MM.1S (cell line): ENCODE data around the gene TBC1D9B.

Experiments used
- DNase-seq: peaks from one replicate; pipeline ENCODE4 v3.0.0-alpha.2; 2015
- H2AFZ ChIP-seq: fragments of 300-600 bp; sonication (generic); 2 replicates; pipeline ENCODE4 v1.6.0; 2016; ENCODE audit warnings: antibody characterized with exemption, low read length
- H3F3A ChIP-seq: fragments of 300-600 bp; sonication (generic); 2 replicates; pipeline ENCODE4 v1.6.1; 2016; ENCODE audit warnings: mild to moderate bottlenecking, antibody characterized with exemption, low read length, moderate library complexity, mixed read lengths; ENCODE audit not compliant: insufficient read depth
- H3K27ac ChIP-seq: fragments of 300-600 bp; sonication (generic); 2 replicates; pipeline ENCODE4 v1.5.1; 2016; ENCODE audit warnings: mild to moderate bottlenecking, low read length
- H3K27me3 ChIP-seq: fragments of 300-600 bp; sonication (generic); replicated peaks from 2 replicates; pipeline ENCODE4 v1.6.0; 2016; ENCODE audit warnings: low read length; ENCODE audit not compliant: insufficient read depth
- H3K36me3 ChIP-seq: fragments of 300-600 bp; sonication (generic); replicated peaks from 2 replicates; pipeline ENCODE4 v1.6.1; 2016; ENCODE audit warnings: mild to moderate bottlenecking, low read length, mixed read lengths; ENCODE audit not compliant: insufficient read depth
- H3K4me1 ChIP-seq: fragments of 300-600 bp; sonication (generic); 2 replicates; pipeline ENCODE4 v1.6.1; 2016; ENCODE audit warnings: low read length, mixed read lengths
- H3K4me2 ChIP-seq: fragments of 300-600 bp; sonication (generic); 2 replicates; pipeline ENCODE4 v1.6.0; 2016; ENCODE audit warnings: low read depth, low read length
- H3K4me3 ChIP-seq: fragments of 300-600 bp; sonication (generic); 2 replicates; pipeline ENCODE4 v1.5.1; 2016; ENCODE audit warnings: low read length, mixed read lengths
- H3K79me2 ChIP-seq: fragments of 300-600 bp; sonication (generic); 2 replicates; pipeline ENCODE4 v1.6.1; 2016; ENCODE audit warnings: mixed run types, low read length, mixed read lengths
- H3K9ac ChIP-seq: fragments of 300-600 bp; sonication (generic); 2 replicates; pipeline ENCODE4 v1.6.1; 2016; ENCODE audit warnings: low read length, mixed read lengths
- H3K9me2 ChIP-seq: fragments of 300-600 bp; sonication (generic); replicated peaks from 2 replicates; pipeline ENCODE4 v1.6.1; 2016; ENCODE audit warnings: mild to moderate bottlenecking, low read length, mixed read lengths; ENCODE audit not compliant: insufficient read depth
- H3K9me3 ChIP-seq: fragments of 300-600 bp; sonication (generic); replicated peaks from 2 replicates; pipeline ENCODE4 v1.6.1; 2016; ENCODE audit warnings: mild to moderate bottlenecking, low read length, mixed read lengths; ENCODE audit not compliant: insufficient read depth
- H4K20me1 ChIP-seq: fragments of 300-600 bp; sonication (generic); 2 replicates; pipeline ENCODE4 v1.6.1; 2016; ENCODE audit warnings: mild to moderate bottlenecking, low read length, moderate library complexity, mixed read lengths; ENCODE audit not compliant: insufficient read depth
- CTCF ChIP-seq: fragments of 300-600 bp; sonication (generic); IDR thresholded peaks from 2 replicates; pipeline ENCODE4 v1.5.1; 2016; ENCODE audit warnings: antibody characterized with exemption, low read length, mixed read lengths
- EZH2 ChIP-seq: fragments of 300-600 bp; sonication (generic); optimal IDR thresholded peaks from 2 replicates; pipeline ENCODE3; 2017; ENCODE audit warnings: low read depth, mild to moderate bottlenecking, antibody characterized with exemption, low read length, mixed read lengths
- EZH2phosphoT487 ChIP-seq: fragments of 300-600 bp; sonication (generic); IDR thresholded peaks from 2 replicates; pipeline ENCODE4 v1.6.1; 2018; ENCODE audit warnings: antibody characterized with exemption, low read length

TBC1D9B gene

GRCh38 chr5:179882338-179882737, 25.4 kb downstream of the TBC1D9B start:
- no peaks in the 10 kb centered on the region for H3K36me3 ChIP-seq
- no peak overlapping the region for H3K27ac ChIP-seq
- H3K79me2 ChIP-seq: no peaks in the 10 kb centered on the region
- no peaks in the 10 kb centered on the region for H4K20me1 ChIP-seq
- H3K4me3 ChIP-seq: no peak overlapping the region
- no peak overlapping the region for H3K9ac ChIP-seq
- no peak overlapping the region for H3K4me2 ChIP-seq
- no peaks in the 10 kb centered on the region for H3K27me3 ChIP-seq
- H3F3A ChIP-seq: no peaks in the 10 kb centered on the region
- no peak for DNase-seq
- no peaks in the 10 kb centered on the region for H3K9me3 ChIP-seq
- no peaks in the 10 kb centered on the region for H3K4me1 ChIP-seq
- H2AFZ ChIP-seq: no peak overlapping the region
- TF ChIP-seq EZH2phosphoT487: no peak
- no peaks in the 10 kb centered on the region for H3K9me2 ChIP-seq

- Histone ChIP-seq H3K4me2 (no peak overlapping the region), H3K9me3 (no peaks in the 10 kb centered on the region), H3K4me3 (no peak overlapping the region), H3F3A (no peaks in the 10 kb centered on the region), H3K36me3 (no peaks in the 10 kb centered on the region), H4K20me1 (no peaks in the 10 kb centered on the region), H3K27ac (no peak overlapping the region), H3K9ac (no peak overlapping the region), H2AFZ (no peak overlapping the region), H3K4me1 (no peaks in the 10 kb centered on the region), H3K27me3 (no peaks in the 10 kb centered on the region), H3K79me2 (no peaks in the 10 kb centered on the region), H3K9me2 (no peaks in the 10 kb centered on the region)
- TF ChIP-seq EZH2phosphoT487 (no peak), CTCF (no peak), EZH2 (no peak)
- DNase-seq: no peak
These were observed 26.7 kb downstream of the TBC1D9B start for GRCh38 chr5:179880848-179881590.

- no peaks in the 10 kb centered on the region for H3K27me3 ChIP-seq
- no peak for DNase-seq
- no peak for TF ChIP-seq EZH2phosphoT487
- no peak for TF ChIP-seq EZH2
- TF ChIP-seq CTCF: no peak
- H3K36me3 ChIP-seq: no peaks in the 10 kb centered on the region
- no peaks in the 10 kb centered on the region for H3K9me3 ChIP-seq
- H3K4me2 ChIP-seq: no peak overlapping the region
- H3K4me1 ChIP-seq: no peaks in the 10 kb centered on the region
- H4K20me1 ChIP-seq: no peaks in the 10 kb centered on the region
- H3K79me2 ChIP-seq: no peaks in the 10 kb centered on the region
- no peak overlapping the region for H3K4me3 ChIP-seq
- no peak overlapping the region for H3K27ac ChIP-seq
- H2AFZ ChIP-seq: no peak overlapping the region
- no peak overlapping the region for H3K9ac ChIP-seq
- H3F3A ChIP-seq: no peaks in the 10 kb centered on the region
- no peaks in the 10 kb centered on the region for H3K9me2 ChIP-seq
These were observed 27.5 kb downstream of the TBC1D9B start for GRCh38 chr5:179880066-179880650.

- no peaks in the 10 kb centered on the region for H3K4me1 ChIP-seq
- no peaks in the 10 kb centered on the region for H4K20me1 ChIP-seq
- no peaks in the 10 kb centered on the region for H3K27me3 ChIP-seq
- H3K9ac ChIP-seq: no peak overlapping the region
- H3K9me3 ChIP-seq: no peaks in the 10 kb centered on the region
- no peak overlapping the region for H3K4me3 ChIP-seq
- no peak for DNase-seq
- no peaks in the 10 kb centered on the region for H3K79me2 ChIP-seq
- H3K9me2 ChIP-seq: no peaks in the 10 kb centered on the region
- no peaks in the 10 kb centered on the region for H3K36me3 ChIP-seq
- H2AFZ ChIP-seq: no peak overlapping the region
- no peak overlapping the region for H3K4me2 ChIP-seq
- H3K27ac ChIP-seq: no peak overlapping the region
- no peaks in the 10 kb centered on the region for H3F3A ChIP-seq
- TF ChIP-seq EZH2phosphoT487 (no peak), EZH2 (no peak), CTCF (no peak)
These were observed 28.0 kb downstream of the TBC1D9B start for GRCh38 chr5:179879690-179880010.
